Left colon (tissue), 2 donors: ENCODE data around the gene UBE2QL1. TPM values are rescaled to one million over a fixed set of nuclear protein-coding genes. Genes with fewer than 3 reads are reported as not detected.

Source experiments
- ATAC-seq: fragments of 200-7000 bp; cut with Tn5 transposase; one replicate; pipeline ENCODE4 v1.9.1; 2020; ENCODE audit warnings: mild to moderate bottlenecking, moderate library complexity
- DNase-seq, 2 donors: peaks; one replicate each; pipeline ENCODE4 v3.0.0-alpha.2; 2020
- intact Hi-C, 2 donors: fragments of 100-400 bp; cut with DNase I in 1 of 2; cut with micrococcal nuclease in 1 of 2; formaldehyde crosslinking; loops; one replicate each; pipeline versions ENCODE4 v1.11.2 to v1.14.0; 2022; cut with DNase I, micrococcal nuclease
- total RNA-seq, 2 donors: library from RNA; stranded (reverse); fragmentation: NEBNext Ultra II Directional; extraction: Animal tissue kit (Norgen Biotek cat#: 25700); gene quantifications; one replicate each; pipeline ENCODE4 v1.2.1, GENCODE V29; 2021
- donor health status: DM: no; HTN: no; CAD: no.
- donor health status: DM: yes; HTN: yes; CAD: no.

The UBE2QL1 gene
- total RNA-seq, 2 donors from 2014 or later = 0.15 to 0.73 TPM

- intact Hi-C loops = no loop called here
- DNase-seq (no peak), ATAC-seq (no peak)
Observed at GRCh38 chr5:6543830-6544560, 95.3 kb downstream of the UBE2QL1 start.

Other genes with a start within 250 kb of the UBE2QL1 start
- 10 to 100 TPM; 23.9 to 30.0 TPM for gene MED10, start 70.3 kb upstream of the UBE2QL1 start, total RNA-seq
- 10 to 100 TPM; 49.2 to 56.7 TPM for gene NSUN2, start 184.2 kb downstream of the UBE2QL1 start, total RNA-seq
- 10 to 100 TPM; 16.3 to 18.9 TPM for gene SRD5A1, start 184.6 kb downstream of the UBE2QL1 start, total RNA-seq